ENCODE data around the gene SCLY.

DNA sequence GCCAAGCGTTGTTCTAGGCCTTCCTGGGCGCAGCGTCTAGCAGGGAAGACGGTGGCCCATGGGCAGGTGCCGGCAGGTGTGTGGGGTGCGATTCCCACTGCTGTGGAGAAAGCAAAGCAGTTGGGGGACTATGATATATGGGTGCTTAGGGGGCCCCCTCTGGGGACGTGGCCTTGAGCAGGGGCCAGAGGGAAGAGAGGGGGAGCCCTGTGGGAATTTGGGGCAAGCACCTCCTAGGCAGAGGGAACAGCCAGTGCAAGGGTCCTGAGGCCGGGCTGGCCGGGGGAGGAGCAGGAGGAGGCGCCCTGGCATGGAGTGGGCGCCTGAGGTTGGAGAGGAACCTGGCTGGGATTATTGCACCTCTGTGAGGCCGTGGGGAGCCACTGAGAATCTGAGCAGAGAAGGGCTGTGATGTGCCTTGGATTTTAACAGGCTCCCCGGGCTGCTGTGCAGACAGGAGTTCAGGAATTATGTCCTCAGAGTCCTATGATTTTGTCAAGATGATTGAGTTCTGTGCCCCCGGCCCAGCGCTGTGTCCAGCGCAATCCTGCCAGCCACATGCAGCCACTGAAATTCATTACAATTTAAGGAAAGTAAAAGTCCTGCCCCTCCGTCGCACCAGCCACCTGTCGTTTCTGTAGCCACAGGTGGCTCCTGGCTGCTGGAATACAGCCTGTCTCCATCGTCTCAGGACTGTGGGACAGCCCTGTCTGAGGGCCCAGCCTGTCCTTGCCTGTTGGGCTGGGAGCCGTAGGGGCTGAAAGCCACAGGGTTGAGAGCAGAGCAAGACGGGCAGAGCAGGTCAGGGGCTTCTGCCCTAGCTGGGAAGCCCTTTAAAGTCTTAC lies 68.6 kb downstream of the SCLY start:
- TF ChIP-seq CREB1 (IDR thresholded peaks at IDR 0.05; ENCODE audit: low read depth) (no peak), RAD21 (IDR thresholded peaks at IDR 0.05; ENCODE audit: low read depth) (no peak), ZBTB7A (IDR thresholded peaks at IDR 0.05; ENCODE audit: low read depth) (no peak), CEBPB (IDR thresholded peaks at IDR 0.05) (no peak), YY1 (IDR thresholded peaks at IDR 0.05; ENCODE audit: low read depth) (no peak), TAF1 (IDR thresholded peaks at IDR 0.05; ENCODE audit: low read depth) (no peak), TCF12 (IDR thresholded peaks at IDR 0.05; ENCODE audit: low read depth) (no peak), TEAD4 (IDR thresholded peaks at IDR 0.05) (no peak), EGR1 (IDR thresholded peaks at IDR 0.05) (no peak)
- TF ChIP-seq, protein P1, sequence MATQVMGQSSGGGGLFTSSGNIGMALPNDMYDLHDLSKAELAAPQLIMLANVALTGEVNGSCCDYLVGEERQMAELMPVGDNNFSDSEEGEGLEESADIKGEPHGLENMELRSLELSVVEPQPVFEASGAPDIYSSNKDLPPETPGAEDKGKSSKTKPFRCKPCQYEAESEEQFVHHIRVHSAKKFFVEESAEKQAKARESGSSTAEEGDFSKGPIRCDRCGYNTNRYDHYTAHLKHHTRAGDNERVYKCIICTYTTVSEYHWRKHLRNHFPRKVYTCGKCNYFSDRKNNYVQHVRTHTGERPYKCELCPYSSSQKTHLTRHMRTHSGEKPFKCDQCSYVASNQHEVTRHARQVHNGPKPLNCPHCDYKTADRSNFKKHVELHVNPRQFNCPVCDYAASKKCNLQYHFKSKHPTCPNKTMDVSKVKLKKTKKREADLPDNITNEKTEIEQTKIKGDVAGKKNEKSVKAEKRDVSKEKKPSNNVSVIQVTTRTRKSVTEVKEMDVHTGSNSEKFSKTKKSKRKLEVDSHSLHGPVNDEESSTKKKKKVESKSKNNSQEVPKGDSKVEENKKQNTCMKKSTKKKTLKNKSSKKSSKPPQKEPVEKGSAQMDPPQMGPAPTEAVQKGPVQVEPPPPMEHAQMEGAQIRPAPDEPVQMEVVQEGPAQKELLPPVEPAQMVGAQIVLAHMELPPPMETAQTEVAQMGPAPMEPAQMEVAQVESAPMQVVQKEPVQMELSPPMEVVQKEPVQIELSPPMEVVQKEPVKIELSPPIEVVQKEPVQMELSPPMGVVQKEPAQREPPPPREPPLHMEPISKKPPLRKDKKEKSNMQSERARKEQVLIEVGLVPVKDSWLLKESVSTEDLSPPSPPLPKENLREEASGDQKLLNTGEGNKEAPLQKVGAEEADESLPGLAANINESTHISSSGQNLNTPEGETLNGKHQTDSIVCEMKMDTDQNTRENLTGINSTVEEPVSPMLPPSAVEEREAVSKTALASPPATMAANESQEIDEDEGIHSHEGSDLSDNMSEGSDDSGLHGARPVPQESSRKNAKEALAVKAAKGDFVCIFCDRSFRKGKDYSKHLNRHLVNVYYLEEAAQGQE (IDR thresholded peaks at IDR 0.05; ENCODE audit: low read depth) = no peak
